ENCODE results near the gene MIER2.

Gene MIER2

GRCh38 chr19:377801-378581 lies 33.4 kb upstream of the MIER2 start:
- DNase-seq: peak; percentile 12

- DNase-seq: peak; percentile 6
These were observed 31.5 kb upstream of the MIER2 start for GRCh38 chr19:376111-376470.

DNA sequence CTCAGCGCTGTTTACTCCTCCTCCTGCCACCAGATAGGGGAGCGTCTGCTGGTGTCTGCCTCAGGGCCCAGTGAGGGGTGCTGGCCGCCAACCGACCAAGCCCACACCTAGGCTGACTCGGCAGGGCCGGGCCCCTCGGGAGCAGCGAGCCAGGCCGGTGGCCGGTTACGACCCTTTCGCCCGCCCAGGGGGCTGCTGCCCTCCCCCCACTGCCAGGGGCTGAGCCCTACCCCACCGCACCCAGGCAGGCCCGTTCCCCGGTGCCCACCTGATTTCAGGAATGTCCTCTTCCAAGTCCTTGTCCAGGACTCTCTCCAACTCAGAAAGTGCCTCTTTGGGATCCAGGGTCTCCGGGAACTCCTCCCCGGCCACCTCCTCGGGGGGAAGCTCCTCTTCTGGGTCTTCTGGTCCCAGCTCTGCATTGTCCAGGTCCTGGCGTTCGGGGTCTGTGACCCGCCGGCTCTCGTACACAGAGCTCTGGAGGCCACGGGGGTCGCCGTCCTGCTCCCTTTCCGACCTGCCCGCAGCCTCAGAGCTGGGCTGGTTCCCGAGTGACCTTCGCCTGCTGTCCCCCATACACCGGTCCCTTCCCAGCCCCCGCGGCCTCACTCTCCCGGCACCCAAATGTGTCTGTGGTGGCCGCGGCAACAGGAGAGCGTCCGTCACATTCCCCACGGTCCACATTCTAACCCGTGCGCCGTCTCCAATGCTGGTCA lies 31.0 kb upstream of the MIER2 start:
- DNase-seq: peak; percentile 13

DNA sequence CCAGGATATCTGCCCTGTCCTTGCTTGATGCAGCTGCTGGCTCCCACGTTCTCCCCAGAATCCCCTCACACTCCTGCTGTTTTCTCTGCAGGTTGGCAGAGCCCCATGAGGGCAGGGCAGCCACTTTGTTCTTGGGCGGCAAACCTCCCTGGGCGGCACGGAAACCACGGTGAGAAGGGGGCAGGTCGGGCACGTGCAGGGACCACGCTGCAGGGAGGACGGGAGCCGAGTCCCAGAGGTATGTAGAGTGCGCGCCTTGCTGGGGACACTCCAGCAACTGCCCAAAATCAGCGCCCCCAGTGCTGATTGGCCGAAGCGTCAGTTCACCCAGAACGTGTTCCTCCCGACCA lies 30.3 kb upstream of the MIER2 start:
- DNase-seq: peak; percentile 14

GRCh38 chr19:374183-374885 lies 29.7 kb upstream of the MIER2 start:
- peak; percentile 11 for DNase-seq

DNA sequence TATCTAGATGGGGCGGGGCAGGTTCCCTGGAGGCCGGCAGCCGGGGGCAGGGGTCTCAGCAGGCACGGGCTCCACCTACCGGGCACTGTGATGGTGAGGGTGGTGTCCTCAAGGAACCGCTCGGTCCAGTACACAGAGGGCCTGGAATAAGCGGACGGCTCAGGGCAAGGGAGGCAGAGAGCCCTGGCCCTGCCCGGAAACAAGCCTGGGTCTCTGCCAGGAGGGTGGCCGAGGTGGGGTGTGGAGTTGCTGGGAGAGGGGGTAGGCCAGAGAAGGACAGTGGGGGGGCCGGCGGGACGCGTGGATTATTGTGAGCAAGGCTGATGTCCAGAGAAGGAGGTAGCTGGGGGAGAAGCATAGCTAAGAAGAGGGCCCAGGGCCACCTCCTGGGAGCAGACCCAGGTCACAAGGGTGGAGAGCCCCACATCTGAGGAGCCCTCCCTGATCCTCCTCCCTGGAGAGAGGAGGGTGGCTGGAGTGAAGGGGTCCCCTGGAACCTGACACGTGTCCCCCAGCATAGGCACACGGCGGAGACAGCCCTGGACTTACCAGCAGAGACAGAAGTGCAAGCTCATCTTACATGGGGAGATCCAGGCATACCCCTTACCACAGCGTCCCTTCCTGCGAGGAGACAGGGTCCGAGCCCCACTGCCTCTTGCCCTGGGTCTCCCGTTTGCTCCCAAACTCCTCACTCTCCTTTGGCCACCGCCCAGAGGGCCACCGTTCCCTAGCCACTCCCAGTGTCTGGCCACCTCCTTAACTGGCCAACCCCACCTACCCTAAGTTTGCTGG lies 29.0 kb upstream of the MIER2 start:
- DNase-seq: no peak

GRCh38 chr19:372306-372890 lies 27.8 kb upstream of the MIER2 start:
- DNase-seq: peak; percentile 87

- no peak for DNase-seq
These were observed 27.0 kb upstream of the MIER2 start for GRCh38 chr19:371501-372168.

DNA sequence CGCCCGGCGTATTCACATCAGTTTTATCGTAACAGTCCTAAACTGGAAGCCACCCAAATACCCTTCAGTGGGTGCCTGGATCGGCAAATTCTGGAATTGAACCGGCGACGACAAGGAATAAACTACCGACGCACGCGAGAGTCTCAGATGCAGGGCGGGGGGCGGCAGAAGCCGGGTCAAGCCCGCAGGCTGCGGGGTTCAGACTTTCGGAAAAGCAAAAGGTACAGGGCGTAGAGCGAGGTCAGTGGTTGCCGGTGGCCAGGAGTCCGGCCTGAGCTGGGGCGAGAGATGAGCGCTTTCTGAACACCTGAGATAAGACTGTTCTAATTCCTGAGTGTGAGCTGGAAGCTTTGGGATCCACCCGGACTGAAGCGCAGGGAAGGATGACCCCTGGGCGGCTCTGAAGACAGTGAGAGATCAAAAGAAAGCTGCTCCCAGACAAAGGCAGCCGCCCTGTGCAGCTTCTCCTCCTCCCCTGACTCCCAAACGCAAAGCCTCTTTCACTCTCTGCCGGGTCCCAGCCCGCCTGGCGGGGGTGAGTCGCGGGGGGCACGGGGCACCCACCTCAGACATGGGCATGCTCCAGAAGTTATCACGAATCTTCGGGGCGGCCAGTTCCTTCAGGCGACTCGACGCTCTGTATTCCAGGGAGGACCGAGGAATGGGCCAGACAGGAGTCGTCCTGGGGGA lies 26.2 kb upstream of the MIER2 start:
- no peak for DNase-seq

GRCh38 chr19:369876-370275 lies 25.3 kb upstream of the MIER2 start:
- DNase-seq: no peak

GRCh38 chr19:369256-369655 lies 24.7 kb upstream of the MIER2 start:
- no peak for DNase-seq

- DNase-seq: no peak
These were observed 24.0 kb upstream of the MIER2 start for GRCh38 chr19:368630-369024.

GRCh38 chr19:367963-368629 lies 23.5 kb upstream of the MIER2 start:
- DNase-seq: no peak

GRCh38 chr19:367561-367960 lies 23.0 kb upstream of the MIER2 start:
- DNase-seq: no peak

DNA sequence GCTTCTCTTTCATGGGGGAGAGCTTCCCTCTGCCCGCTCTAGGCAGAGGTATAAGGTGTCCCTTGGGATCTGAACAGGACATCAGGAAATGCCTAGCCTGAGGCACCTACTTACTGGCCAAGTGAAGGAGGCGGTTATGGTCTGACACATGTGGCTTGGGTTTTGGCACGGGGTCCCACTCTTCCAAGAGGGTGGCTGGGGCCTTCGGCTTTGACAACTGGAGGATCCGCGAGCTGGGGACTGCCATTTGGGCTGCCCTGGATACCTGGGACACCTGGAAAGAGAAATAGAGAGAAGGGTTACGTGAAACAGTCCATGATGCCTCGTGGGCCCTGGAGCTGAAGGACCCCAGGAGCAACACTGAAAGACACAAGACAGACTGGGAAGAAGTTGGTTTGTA lies 22.4 kb upstream of the MIER2 start:
- DNase-seq: no peak

DNA sequence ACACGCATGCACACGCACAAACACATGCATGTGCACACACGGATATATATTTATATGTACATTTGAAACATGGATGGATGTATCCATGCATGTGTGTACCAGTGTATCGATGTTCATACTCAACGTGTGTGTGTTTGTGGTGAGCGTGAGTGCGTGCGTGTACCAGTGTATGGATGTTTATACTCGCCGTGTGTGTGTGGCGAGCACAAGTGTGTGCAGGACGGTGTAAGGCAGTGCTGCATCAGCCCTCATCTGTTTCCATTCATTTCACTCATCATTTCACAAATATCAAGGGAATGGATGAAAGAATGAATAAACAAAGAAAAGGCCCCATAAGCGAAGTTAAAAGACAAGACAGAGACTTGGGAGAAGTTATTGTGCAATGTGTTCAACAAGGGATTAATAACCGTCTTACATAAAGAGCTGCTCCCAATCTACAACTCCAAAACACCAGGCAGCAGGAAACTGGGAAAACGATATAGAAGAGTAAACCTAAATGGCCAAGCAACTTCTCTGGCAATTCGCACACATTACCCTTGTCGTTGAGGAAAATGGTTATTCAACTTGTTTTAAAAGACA lies 21.7 kb upstream of the MIER2 start:
- no peak for DNase-seq

- DNase-seq: no peak
These were observed 20.1 kb upstream of the MIER2 start for GRCh38 chr19:364496-365287.

DNA sequence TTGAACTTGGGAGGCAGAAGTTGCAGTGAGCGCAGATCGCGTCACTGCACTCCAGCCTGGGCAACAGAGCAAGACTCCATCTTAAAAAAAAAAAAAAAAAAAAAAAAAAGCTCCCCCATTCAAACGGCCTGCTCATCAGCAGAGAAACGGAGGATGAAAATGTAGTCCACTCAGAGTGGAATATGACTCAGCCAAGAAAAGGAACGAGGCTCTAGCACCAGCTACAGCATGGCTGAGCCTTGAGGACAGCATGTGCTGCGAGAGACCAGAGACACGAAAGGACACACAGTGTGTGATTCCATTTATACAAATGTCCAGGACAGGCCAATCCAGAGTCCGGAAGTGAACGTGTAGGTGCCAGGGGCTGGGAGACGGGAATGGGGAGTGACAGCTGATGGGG lies 18.1 kb upstream of the MIER2 start:
- no peak for DNase-seq

DNA sequence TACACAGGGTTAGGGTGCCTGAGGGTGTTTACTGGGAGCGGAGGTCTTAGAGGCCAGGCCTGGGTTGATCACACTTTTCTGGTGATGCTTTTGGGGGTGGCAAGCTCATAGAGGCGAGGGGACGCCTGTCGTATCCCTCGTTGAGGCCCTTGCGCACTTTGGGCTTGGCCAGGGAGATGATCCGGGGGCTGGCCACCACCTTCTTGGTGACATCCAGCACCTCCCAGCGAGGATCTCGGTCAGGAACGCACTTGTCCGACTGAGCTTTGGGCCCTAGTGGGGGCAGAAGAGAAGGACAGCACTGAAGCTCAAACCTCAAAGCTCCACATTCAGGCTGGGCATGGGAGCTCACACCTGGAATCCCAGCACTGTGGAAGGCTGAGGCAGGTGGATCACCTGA lies 17.6 kb upstream of the MIER2 start:
- DNase-seq: no peak

- DNase-seq: no peak
These were observed 15.0 kb upstream of the MIER2 start for GRCh38 chr19:359653-359925.

All from right hindlimb (tissue), 1 donor.